ENCODE results near the gene TEKT2. TPM values are rescaled to one million over a fixed set of nuclear protein-coding genes. Genes with fewer than 3 reads are reported as not detected.

TEKT2 gene, protein sequence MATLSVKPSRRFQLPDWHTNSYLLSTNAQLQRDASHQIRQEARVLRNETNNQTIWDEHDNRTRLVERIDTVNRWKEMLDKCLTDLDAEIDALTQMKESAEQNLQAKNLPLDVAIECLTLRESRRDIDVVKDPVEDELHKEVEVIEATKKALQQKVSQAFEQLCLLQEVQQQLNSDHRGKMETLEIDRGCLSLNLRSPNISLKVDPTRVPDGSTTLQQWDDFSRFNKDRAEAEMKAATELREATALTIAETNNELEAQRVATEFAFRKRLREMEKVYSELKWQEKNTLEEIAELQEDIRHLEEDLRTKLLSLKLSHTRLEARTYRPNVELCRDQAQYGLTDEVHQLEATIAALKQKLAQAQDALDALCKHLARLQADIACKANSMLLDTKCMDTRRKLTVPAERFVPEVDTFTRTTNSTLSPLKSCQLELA
- 2.1 TPM for total RNA-seq

DNA sequence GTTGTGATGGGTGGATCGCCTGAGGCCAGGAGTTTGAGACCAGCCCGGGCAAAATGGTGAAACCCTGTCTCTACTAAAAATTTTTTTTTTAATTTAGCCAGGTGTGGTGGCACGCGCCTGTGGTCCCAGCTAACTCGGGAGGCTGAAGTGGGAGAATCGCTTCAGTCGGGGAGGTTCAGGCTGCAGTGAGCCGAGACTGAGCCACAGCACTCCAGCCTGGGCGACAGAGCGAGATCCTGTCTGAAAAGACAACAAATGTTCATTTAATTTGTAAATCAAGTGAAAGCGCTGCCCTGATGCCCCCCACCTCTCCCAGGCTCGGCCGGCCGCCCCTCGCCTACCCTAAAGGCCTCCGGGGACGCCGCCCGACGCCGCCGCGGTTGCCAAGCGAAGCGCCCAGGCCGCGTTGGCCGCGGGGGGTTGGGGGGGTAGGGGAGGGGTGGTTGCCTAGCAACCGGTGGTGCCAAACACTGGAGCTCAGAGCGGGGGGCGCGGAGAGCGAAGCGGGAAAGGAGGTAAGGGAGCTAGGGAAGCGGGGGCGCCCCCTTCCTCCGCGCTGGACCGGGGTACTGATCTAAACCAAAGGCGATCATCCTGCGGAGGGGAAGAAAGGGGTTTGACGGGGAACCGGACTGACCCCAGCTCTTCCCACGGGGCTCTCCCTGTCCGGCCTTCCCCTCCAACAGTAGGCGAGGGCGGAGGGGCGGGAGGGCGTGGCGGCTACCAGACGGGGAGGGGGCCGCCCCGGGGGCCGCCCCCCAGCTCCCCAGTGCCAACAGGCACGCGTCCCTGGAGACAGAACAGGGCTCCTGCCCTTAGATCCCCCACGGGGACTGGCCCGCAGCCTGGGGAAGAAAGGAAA lies at the start of gene TEKT2:
Gene TEKT2 (plus strand): TSS at position 460 of the 862 bp plus-strand sequence. CDS start 828 bp downstream, outside the sequence.
- Histone ChIP-seq H3K27me3 (ENCODE audit: control insufficient read depth in 3 of 3, insufficient read depth in 3 of 3, low read length in 3 of 3) (peaks cover 6 to 48% (median 39%) of the 10 kb centered on the region in 3 donors), H3K36me3 (ENCODE audit: control insufficient read depth in 3 of 3, insufficient read depth in 3 of 3, low read length in 3 of 3) (no peaks in the 10 kb centered on the region), H3K4me3 (ENCODE audit: low read length in 3 of 3) (peak within 1 kb of the TSS; percentile 21 to 68 (median 45)), H3K4me1 (ENCODE audit: control insufficient read depth in 3 of 3, insufficient read depth in 3 of 3, low read length in 3 of 3) (peaks cover 7 to 21% (median 12%) of the 10 kb centered on the region in 3 donors), H3K27ac (ENCODE audit: low read depth, low read length) (no peak within 1 kb of the TSS), H3K9me3 (ENCODE audit: control insufficient read depth in 3 of 3, low read length in 3 of 3) (no peaks in the 10 kb centered on the region), H3K9ac (ENCODE audit: low read depth in 1 of 3, low read length in 3 of 3) (peak within 1 kb of the TSS in 2 of 3 donors; percentile 33 to 70)

DNA sequence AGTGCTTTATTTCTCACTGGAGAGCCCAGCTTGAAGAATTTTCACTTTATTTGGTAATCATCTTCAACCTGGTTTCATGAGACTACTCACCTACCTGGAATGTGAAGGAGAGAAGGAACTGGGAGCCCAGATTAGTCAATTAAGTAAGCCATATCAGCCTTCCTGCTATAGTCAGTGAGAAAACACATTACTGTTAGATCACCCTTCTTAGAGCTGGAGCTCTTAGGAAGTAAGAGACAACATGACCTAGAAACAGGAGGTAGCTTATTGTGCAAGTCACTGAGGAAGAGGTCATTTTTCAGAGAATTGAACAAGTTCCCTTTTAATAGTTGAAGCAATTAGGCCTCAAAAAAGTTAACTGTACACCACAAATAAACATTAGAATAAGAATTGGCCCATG lies 49.2 kb upstream of the TEKT2 start:
- no peaks in the 10 kb centered on the region for H3K27me3 ChIP-seq (ENCODE audit: control insufficient read depth in 3 of 3, insufficient read depth in 3 of 3, low read length in 3 of 3)
- H3K9me3 ChIP-seq (ENCODE audit: control insufficient read depth in 3 of 3, low read length in 3 of 3): no peaks in the 10 kb centered on the region
- H3K4me1 ChIP-seq (ENCODE audit: control insufficient read depth in 3 of 3, insufficient read depth in 3 of 3, low read length in 3 of 3): no peaks in the 10 kb centered on the region
- H3K9ac ChIP-seq (ENCODE audit: low read depth in 1 of 3, low read length in 3 of 3): no peak overlapping the region
- H3K36me3 ChIP-seq (ENCODE audit: control insufficient read depth in 3 of 3, insufficient read depth in 3 of 3, low read length in 3 of 3): peaks cover 7 to 11% (median 10%) of the 10 kb centered on the region in 3 donors
- H3K27ac ChIP-seq (ENCODE audit: low read depth, low read length): no peak overlapping the region
- no peak overlapping the region for H3K4me3 ChIP-seq (ENCODE audit: low read length in 3 of 3)

DNA sequence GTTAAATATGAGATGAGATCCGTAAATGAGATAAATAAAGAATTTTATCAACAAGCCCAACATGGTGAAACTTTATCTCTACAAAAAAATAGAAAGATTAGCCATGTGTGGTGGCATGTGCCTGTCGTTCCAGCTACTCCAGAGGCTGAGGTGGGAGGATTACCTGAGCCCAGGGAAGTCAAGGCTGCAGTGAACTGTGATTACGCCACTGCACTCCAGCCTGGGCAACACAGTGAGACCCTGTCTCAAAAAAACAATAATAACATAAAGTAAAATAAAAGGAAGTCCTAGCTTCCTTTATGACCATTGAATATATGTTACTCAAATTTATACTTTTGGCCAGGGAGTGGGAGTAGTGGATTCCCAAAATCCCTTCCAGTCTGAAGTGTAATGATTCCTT lies 48.7 kb upstream of the TEKT2 start:
- no peak overlapping the region for H3K4me3 ChIP-seq (ENCODE audit: low read length in 3 of 3)
- peaks cover 7 to 15% (median 14%) of the 10 kb centered on the region in 3 donors for H3K36me3 ChIP-seq (ENCODE audit: control insufficient read depth in 3 of 3, insufficient read depth in 3 of 3, low read length in 3 of 3)
- no peak overlapping the region for H3K27ac ChIP-seq (ENCODE audit: low read depth, low read length)
- no peaks in the 10 kb centered on the region for H3K4me1 ChIP-seq (ENCODE audit: control insufficient read depth in 3 of 3, insufficient read depth in 3 of 3, low read length in 3 of 3)
- no peak overlapping the region for H3K9ac ChIP-seq (ENCODE audit: low read depth in 1 of 3, low read length in 3 of 3)
- H3K9me3 ChIP-seq (ENCODE audit: control insufficient read depth in 3 of 3, low read length in 3 of 3): no peaks in the 10 kb centered on the region
- H3K27me3 ChIP-seq (ENCODE audit: control insufficient read depth in 3 of 3, insufficient read depth in 3 of 3, low read length in 3 of 3): no peaks in the 10 kb centered on the region

DNA sequence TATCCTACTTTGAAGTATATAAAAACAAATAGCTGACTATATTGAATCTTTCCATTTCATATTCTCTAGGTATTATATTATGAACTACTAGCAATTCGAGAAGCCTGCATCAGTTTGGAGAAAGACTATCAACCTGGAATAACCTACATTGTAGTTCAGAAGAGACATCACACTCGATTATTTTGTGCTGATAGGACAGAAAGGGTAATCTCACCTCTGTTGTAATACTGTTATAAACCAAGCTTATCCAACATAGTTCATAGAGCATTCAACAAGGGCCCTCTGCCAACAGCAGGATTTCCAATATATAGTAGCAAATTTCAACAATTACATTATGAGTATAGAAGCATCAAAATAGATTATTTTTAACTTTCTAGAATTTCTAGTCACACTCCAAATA lies 43.7 kb upstream of the TEKT2 start:
- H3K36me3 ChIP-seq (ENCODE audit: control insufficient read depth in 3 of 3, insufficient read depth in 3 of 3, low read length in 3 of 3): peaks cover 2 to 26% (median 16%) of the 10 kb centered on the region in 3 donors
- no peaks in the 10 kb centered on the region for H3K9me3 ChIP-seq (ENCODE audit: control insufficient read depth in 3 of 3, low read length in 3 of 3)

DNA sequence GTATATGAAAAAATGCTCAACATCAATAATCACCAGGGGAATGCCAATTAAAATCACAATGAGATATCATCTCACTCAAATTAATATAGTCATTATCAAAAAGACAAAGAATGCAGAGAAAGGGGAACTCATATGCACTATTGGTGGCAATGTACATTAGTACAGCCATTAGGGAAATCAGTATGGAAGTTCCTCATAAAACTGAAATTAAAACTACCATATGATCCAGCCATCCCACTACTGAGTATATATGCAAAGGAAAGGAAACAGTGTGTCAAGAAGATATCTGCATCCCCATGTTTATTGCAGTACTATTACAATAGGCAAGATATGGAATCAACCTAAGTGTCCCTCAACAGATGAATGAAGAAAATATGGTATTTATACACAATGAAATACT lies 32.1 kb upstream of the TEKT2 start:
- H3K4me3 ChIP-seq (ENCODE audit: low read length in 3 of 3): no peak overlapping the region
- no peak overlapping the region for H3K27ac ChIP-seq (ENCODE audit: low read depth, low read length)
- H3K9ac ChIP-seq (ENCODE audit: low read depth in 1 of 3, low read length in 3 of 3): no peak overlapping the region
- peaks cover 6 to 23% (median 16%) of the 10 kb centered on the region in 3 donors for H3K36me3 ChIP-seq (ENCODE audit: control insufficient read depth in 3 of 3, insufficient read depth in 3 of 3, low read length in 3 of 3)
- H3K9me3 ChIP-seq (ENCODE audit: control insufficient read depth in 3 of 3, low read length in 3 of 3): no peaks in the 10 kb centered on the region
- H3K27me3 ChIP-seq (ENCODE audit: control insufficient read depth in 3 of 3, insufficient read depth in 3 of 3, low read length in 3 of 3): no peaks in the 10 kb centered on the region
- H3K4me1 ChIP-seq (ENCODE audit: control insufficient read depth in 3 of 3, insufficient read depth in 3 of 3, low read length in 3 of 3): no peaks in the 10 kb centered on the region

More for the DNA sequence above, 43.7 kb upstream of the TEKT2 start:
- H3K4me1 ChIP-seq (ENCODE audit: control insufficient read depth in 3 of 3, insufficient read depth in 3 of 3, low read length in 3 of 3): no peaks in the 10 kb centered on the region
- no peak overlapping the region for H3K9ac ChIP-seq (ENCODE audit: low read depth in 1 of 3, low read length in 3 of 3)
- H3K27ac ChIP-seq (ENCODE audit: low read depth, low read length): no peak overlapping the region
- no peaks in the 10 kb centered on the region for H3K27me3 ChIP-seq (ENCODE audit: control insufficient read depth in 3 of 3, insufficient read depth in 3 of 3, low read length in 3 of 3)
- no peak overlapping the region for H3K4me3 ChIP-seq (ENCODE audit: low read length in 3 of 3)

DNA sequence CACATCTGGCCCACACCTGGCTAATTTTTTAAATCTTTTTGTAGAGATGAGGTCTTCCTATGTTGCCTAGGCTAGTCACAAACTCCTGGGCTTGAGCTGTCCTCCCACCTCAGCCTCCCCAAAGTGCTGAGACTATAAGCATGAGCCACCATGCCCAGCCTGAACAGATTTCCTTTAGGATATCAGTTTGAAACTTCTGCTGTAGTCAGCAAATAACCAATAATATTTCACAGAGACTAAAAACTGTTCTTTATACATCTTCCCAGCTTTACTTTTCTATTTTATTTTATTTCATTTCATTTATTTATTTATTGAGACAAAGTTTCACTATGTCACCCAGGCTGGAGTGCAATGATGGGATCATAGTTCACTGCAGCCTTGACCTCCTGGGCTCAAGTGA lies 29.9 kb upstream of the TEKT2 start:
- H3K9me3 ChIP-seq (ENCODE audit: control insufficient read depth in 3 of 3, low read length in 3 of 3): no peaks in the 10 kb centered on the region
- peaks cover 0 to 11% (median 11%) of the 10 kb centered on the region in 3 donors for H3K36me3 ChIP-seq (ENCODE audit: control insufficient read depth in 3 of 3, insufficient read depth in 3 of 3, low read length in 3 of 3)
- no peak overlapping the region for H3K4me3 ChIP-seq (ENCODE audit: low read length in 3 of 3)
- no peak overlapping the region for H3K9ac ChIP-seq (ENCODE audit: low read depth in 1 of 3, low read length in 3 of 3)
- no peaks in the 10 kb centered on the region for H3K4me1 ChIP-seq (ENCODE audit: control insufficient read depth in 3 of 3, insufficient read depth in 3 of 3, low read length in 3 of 3)
- H3K27ac ChIP-seq (ENCODE audit: low read depth, low read length): no peak overlapping the region
- H3K27me3 ChIP-seq (ENCODE audit: control insufficient read depth in 3 of 3, insufficient read depth in 3 of 3, low read length in 3 of 3): no peaks in the 10 kb centered on the region

DNA sequence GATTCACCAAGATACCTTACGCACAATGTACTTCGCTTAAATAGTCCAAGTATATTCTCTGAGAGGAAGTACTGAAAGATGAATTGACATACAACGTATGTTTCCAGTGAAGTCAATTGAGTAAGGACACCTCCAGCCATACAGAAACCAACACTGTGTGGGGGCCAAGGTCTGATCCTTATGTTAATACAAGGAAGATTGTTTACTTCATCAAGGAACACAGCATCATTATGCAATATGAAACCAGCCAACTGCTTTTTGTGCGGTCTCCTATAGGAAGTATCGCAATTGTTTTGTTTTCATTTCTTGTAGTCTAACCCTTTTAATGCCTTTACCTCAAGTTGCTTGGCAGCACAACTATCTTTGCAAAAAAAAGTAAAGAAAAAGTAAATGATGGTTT lies 28.2 kb upstream of the TEKT2 start:
- Histone ChIP-seq H3K4me3 (ENCODE audit: low read length in 3 of 3) (no peak overlapping the region), H3K27ac (ENCODE audit: low read depth, low read length) (no peak overlapping the region), H3K9ac (ENCODE audit: low read depth in 1 of 3, low read length in 3 of 3) (no peak overlapping the region), H3K9me3 (ENCODE audit: control insufficient read depth in 3 of 3, low read length in 3 of 3) (no peaks in the 10 kb centered on the region), H3K4me1 (ENCODE audit: control insufficient read depth in 3 of 3, insufficient read depth in 3 of 3, low read length in 3 of 3) (no peaks in the 10 kb centered on the region), H3K36me3 (ENCODE audit: control insufficient read depth in 3 of 3, insufficient read depth in 3 of 3, low read length in 3 of 3) (peaks cover 0 to 14% (median 11%) of the 10 kb centered on the region in 3 donors), H3K27me3 (ENCODE audit: control insufficient read depth in 3 of 3, insufficient read depth in 3 of 3, low read length in 3 of 3) (no peaks in the 10 kb centered on the region)

DNA sequence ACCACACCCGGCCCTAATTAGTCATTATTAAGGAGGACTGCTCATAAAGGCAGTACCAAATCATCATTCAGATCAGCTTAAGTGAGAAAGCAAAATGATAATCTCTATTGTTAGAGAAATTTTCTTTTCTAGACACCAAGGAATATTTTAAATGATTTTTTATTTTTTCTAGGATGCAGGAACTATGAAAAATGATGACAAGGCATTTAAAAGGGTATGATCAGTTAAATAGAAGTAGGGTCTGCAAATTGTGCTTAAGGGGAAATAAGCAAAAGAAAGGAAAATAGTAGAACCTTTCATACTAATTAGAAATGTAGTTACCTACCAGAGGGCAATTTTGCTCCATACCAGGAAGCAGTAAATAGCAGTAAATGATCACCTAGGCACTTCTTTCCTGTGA lies 21.6 kb upstream of the TEKT2 start:
- Histone ChIP-seq H3K27me3 (ENCODE audit: control insufficient read depth in 3 of 3, insufficient read depth in 3 of 3, low read length in 3 of 3) (no peaks in the 10 kb centered on the region), H3K4me3 (ENCODE audit: low read length in 3 of 3) (no peak overlapping the region), H3K36me3 (ENCODE audit: control insufficient read depth in 3 of 3, insufficient read depth in 3 of 3, low read length in 3 of 3) (peaks cover 0 to 5% (median 0%) of the 10 kb centered on the region in 3 donors), H3K4me1 (ENCODE audit: control insufficient read depth in 3 of 3, insufficient read depth in 3 of 3, low read length in 3 of 3) (no peaks in the 10 kb centered on the region), H3K9me3 (ENCODE audit: control insufficient read depth in 3 of 3, low read length in 3 of 3) (no peaks in the 10 kb centered on the region), H3K9ac (ENCODE audit: low read depth in 1 of 3, low read length in 3 of 3) (no peak overlapping the region), H3K27ac (ENCODE audit: low read depth, low read length) (no peak overlapping the region)

DNA sequence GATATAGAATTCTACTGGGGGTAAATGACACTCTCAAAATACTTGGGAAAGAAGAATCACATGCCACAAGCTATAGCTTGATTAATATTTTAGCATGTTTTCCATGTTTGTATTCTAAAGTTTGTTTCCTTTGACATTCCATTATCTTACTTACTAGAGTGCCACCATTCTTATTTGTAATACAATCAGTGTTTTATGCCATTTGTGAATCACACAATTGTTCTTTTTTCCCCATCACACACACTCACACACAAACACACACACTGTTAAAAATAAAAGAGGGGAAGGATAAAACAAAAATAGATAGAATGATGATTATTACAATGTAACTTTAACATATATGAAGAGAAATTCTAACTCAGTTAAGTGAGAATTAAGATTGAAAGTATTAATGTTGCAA lies 16.0 kb upstream of the TEKT2 start:
- Histone ChIP-seq H3K4me1 (ENCODE audit: control insufficient read depth in 3 of 3, insufficient read depth in 3 of 3, low read length in 3 of 3) (no peaks in the 10 kb centered on the region), H3K9ac (ENCODE audit: low read depth in 1 of 3, low read length in 3 of 3) (no peak overlapping the region), H3K36me3 (ENCODE audit: control insufficient read depth in 3 of 3, insufficient read depth in 3 of 3, low read length in 3 of 3) (no peaks in the 10 kb centered on the region), H3K27me3 (ENCODE audit: control insufficient read depth in 3 of 3, insufficient read depth in 3 of 3, low read length in 3 of 3) (no peaks in the 10 kb centered on the region), H3K4me3 (ENCODE audit: low read length in 3 of 3) (no peak overlapping the region), H3K9me3 (ENCODE audit: control insufficient read depth in 3 of 3, low read length in 3 of 3) (no peaks in the 10 kb centered on the region), H3K27ac (ENCODE audit: low read depth, low read length) (no peak overlapping the region)

DNA sequence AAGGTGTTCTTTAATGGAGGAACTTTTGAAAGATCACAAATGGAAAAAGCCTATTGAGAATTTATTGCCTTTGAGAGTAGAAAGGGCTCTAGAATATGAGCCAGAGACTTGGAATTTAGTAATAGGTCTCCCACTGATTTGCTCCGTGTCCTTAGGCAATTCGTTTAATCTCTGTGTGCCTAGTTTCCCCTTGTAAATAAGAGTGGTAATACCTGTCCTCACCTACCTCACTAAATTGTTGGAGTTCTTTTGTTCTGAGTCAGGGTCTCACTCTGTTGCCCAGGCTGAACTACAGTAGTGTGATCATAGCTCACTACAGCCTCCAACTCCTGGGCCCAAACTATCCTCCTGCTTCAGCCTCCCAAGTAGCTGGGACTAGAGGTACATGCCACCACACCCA lies 15.0 kb upstream of the TEKT2 start:
- H3K36me3 ChIP-seq (ENCODE audit: control insufficient read depth in 3 of 3, insufficient read depth in 3 of 3, low read length in 3 of 3): no peaks in the 10 kb centered on the region

More for the DNA sequence above, 15.0 kb upstream of the TEKT2 start:
- Histone ChIP-seq H3K9me3 (ENCODE audit: control insufficient read depth in 3 of 3, low read length in 3 of 3) (no peaks in the 10 kb centered on the region), H3K27ac (ENCODE audit: low read depth, low read length) (no peak overlapping the region), H3K4me3 (ENCODE audit: low read length in 3 of 3) (no peak overlapping the region), H3K4me1 (ENCODE audit: control insufficient read depth in 3 of 3, insufficient read depth in 3 of 3, low read length in 3 of 3) (no peaks in the 10 kb centered on the region), H3K9ac (ENCODE audit: low read depth in 1 of 3, low read length in 3 of 3) (no peak overlapping the region), H3K27me3 (ENCODE audit: control insufficient read depth in 3 of 3, insufficient read depth in 3 of 3, low read length in 3 of 3) (no peaks in the 10 kb centered on the region)
